ENCODE measurements around the gene DYNC1H1.

DYNC1H1 gene

DNA sequence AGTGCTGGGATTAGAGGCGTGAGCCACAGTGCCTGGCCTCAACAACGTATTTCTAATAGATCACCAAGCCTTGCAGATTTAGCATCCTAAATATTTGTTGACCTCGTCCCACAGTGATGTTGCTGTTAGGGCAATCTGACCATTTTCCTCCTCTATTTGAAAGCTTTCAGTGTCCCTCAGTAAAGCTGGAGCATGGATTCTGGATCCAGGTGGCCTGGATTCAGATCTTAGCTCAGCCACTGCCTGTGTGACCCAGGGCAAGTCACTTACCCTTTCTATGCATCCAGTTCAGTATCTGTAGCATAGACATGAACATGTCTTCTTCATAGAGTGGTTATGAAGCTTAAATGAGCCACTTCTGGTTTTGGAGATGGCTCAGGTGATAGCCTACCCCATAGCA, 126.3 kb downstream of the DYNC1H1 start:
- Histone ChIP-seq H3K9me3 (ENCODE audit: insufficient read depth, low read depth, low read length) (no peaks in the 10 kb centered on the region), H3K36me3 (ENCODE audit: insufficient read depth, low read depth, low read length) (peaks cover 6% of the 10 kb centered on the region), H3K4me3 (ENCODE audit: low read length) (no peak overlapping the region), H3K4me1 (ENCODE audit: insufficient read depth, low read length) (peaks cover 4% of the 10 kb centered on the region), H3K27ac (ENCODE audit: low read length) (no peak overlapping the region), H3K27me3 (ENCODE audit: insufficient read depth, low read length) (no peaks in the 10 kb centered on the region), H3K9ac (ENCODE audit: low read depth, low read length) (no peak overlapping the region)

DNA sequence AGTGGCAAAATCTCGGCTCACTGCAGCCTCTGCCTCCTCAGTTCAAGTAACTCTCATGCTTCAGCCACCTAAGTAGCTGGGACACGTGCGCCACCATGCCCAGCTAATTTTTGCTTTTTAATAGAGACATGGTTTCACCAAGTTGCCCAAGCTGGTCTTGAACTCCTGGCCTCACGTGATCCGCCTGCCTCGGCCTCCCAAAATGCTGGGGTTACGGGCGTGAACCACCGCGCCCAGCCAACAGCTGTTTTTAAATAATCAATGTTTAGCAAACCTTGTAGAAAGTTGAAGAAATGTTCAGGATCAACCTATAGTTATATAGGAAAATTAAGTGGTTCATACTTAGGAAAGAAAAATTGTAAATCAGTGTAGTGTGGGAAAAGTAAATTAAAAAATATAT, 128.4 kb downstream of the DYNC1H1 start:
- Histone ChIP-seq H3K4me1 (ENCODE audit: insufficient read depth, low read length) (peaks cover 12% of the 10 kb centered on the region), H3K27ac (ENCODE audit: low read length) (no peak overlapping the region), H3K27me3 (ENCODE audit: insufficient read depth, low read length) (no peaks in the 10 kb centered on the region), H3K9ac (ENCODE audit: low read depth, low read length) (no peak overlapping the region), H3K9me3 (ENCODE audit: insufficient read depth, low read depth, low read length) (no peaks in the 10 kb centered on the region), H3K4me3 (ENCODE audit: low read length) (no peak overlapping the region), H3K36me3 (ENCODE audit: insufficient read depth, low read depth, low read length) (no peaks in the 10 kb centered on the region)

DNA sequence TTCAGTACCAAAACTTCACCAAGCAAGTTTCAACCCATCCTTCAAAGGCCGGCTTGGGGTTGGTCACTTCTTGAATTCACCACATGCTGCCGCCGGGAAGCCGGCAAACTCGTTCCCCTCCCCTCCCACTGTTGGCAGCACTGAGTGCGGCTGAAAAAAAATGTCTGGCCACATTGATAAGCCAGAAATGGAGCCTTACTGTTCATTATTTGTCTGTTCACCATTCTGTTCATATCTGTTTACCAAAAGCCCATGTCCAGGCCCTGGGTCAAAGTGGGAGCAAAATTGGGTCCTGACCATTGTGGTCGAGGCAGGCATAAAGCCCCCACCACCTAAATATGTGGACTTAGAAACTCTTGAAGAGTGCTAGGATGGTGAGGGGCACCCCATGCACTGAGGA, 129.7 kb downstream of the DYNC1H1 start:
- H3K27me3 ChIP-seq (ENCODE audit: insufficient read depth, low read length), result no peaks in the 10 kb centered on the region
- no peaks in the 10 kb centered on the region for H3K9me3 ChIP-seq (ENCODE audit: insufficient read depth, low read depth, low read length)
- no peak overlapping the region for H3K27ac ChIP-seq (ENCODE audit: low read length)
- no peak overlapping the region for H3K9ac ChIP-seq (ENCODE audit: low read depth, low read length)
- H3K36me3 ChIP-seq (ENCODE audit: insufficient read depth, low read depth, low read length), result no peaks in the 10 kb centered on the region
- peaks cover 8% of the 10 kb centered on the region for H3K4me1 ChIP-seq (ENCODE audit: insufficient read depth, low read length)
- no peak overlapping the region for H3K4me3 ChIP-seq (ENCODE audit: low read length)

- Histone ChIP-seq H3K36me3 (ENCODE audit: insufficient read depth, low read depth, low read length) (no peaks in the 10 kb centered on the region), H3K27ac (ENCODE audit: low read length) (no peak overlapping the region)
These were observed 131.0 kb downstream of the DYNC1H1 start for GRCh38 chr14:102095231-102095870.

GRCh38 chr14:102095871-102096568, 131.6 kb downstream of the DYNC1H1 start:
- Histone ChIP-seq H3K9ac (ENCODE audit: low read depth, low read length) (no peak overlapping the region), H3K4me1 (ENCODE audit: insufficient read depth, low read length) (peaks cover 8% of the 10 kb centered on the region), H3K4me3 (ENCODE audit: low read length) (peak overlapping the region; percentile 4; the same call in 1 of the 2 replicates), H3K27ac (ENCODE audit: low read length) (no peak overlapping the region), H3K36me3 (ENCODE audit: insufficient read depth, low read depth, low read length) (no peaks in the 10 kb centered on the region), H3K27me3 (ENCODE audit: insufficient read depth, low read length) (no peaks in the 10 kb centered on the region), H3K9me3 (ENCODE audit: insufficient read depth, low read depth, low read length) (no peaks in the 10 kb centered on the region)

More at GRCh38 chr14:102095231-102095870, 131.0 kb downstream of the DYNC1H1 start:
- Histone ChIP-seq H3K9ac (ENCODE audit: low read depth, low read length) (no peak overlapping the region), H3K4me1 (ENCODE audit: insufficient read depth, low read length) (peaks cover 8% of the 10 kb centered on the region), H3K4me3 (ENCODE audit: low read length) (no peak overlapping the region), H3K27me3 (ENCODE audit: insufficient read depth, low read length) (no peaks in the 10 kb centered on the region), H3K9me3 (ENCODE audit: insufficient read depth, low read depth, low read length) (no peaks in the 10 kb centered on the region)

GRCh38 chr14:102096569-102097188, 132.3 kb downstream of the DYNC1H1 start:
- Histone ChIP-seq H3K27ac (ENCODE audit: low read length) (no peak overlapping the region), H3K36me3 (ENCODE audit: insufficient read depth, low read depth, low read length) (no peaks in the 10 kb centered on the region), H3K4me3 (ENCODE audit: low read length) (peak overlapping the region; percentile 4; the same call in 1 of the 2 replicates), H3K9me3 (ENCODE audit: insufficient read depth, low read depth, low read length) (no peaks in the 10 kb centered on the region), H3K27me3 (ENCODE audit: insufficient read depth, low read length) (no peaks in the 10 kb centered on the region), H3K4me1 (ENCODE audit: insufficient read depth, low read length) (peaks cover 8% of the 10 kb centered on the region), H3K9ac (ENCODE audit: low read depth, low read length) (no peak overlapping the region)

DNA sequence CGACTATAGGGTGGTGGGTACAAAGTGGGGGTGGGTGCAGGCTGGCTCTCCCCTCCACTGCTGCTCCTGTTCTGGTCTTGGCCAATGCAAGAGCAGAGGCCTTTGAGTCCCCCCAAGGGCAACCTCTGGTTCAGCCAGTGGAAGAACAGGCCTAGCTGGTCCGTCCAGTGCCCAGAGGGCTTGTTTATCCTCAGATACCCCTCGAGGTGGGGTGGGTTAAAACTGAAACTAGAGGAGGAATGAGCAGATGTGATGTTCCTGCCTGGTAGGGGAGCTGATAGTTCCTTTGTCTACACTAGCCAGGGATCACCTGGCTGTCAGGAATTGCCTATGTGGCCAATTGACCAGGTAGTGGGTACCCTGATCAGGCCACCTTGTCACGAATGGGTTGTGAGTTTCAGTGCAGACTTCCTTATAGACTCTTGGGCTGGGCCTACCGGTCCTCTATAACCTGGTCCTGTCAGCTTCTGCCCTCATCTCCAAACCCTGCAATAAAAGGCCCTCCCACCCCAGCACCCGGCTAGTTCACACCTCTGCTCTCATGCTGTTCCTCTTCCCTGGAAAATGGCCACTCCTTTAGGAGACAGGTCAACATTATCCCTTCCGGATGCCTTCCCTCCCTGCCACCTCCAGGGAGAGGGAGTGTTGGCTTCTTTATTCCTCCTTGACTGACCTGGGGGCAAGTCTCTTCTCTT, 133.2 kb downstream of the DYNC1H1 start:
- H3K27ac ChIP-seq (ENCODE audit: low read length), result no peak overlapping the region
- H3K4me1 ChIP-seq (ENCODE audit: insufficient read depth, low read length), result peaks cover 8% of the 10 kb centered on the region
- H3K9me3 ChIP-seq (ENCODE audit: insufficient read depth, low read depth, low read length), result no peaks in the 10 kb centered on the region
- H3K4me3 ChIP-seq (ENCODE audit: low read length), result no peak overlapping the region
- no peaks in the 10 kb centered on the region for H3K27me3 ChIP-seq (ENCODE audit: insufficient read depth, low read length)
- no peaks in the 10 kb centered on the region for H3K36me3 ChIP-seq (ENCODE audit: insufficient read depth, low read depth, low read length)
- H3K9ac ChIP-seq (ENCODE audit: low read depth, low read length), result no peak overlapping the region

GRCh38 chr14:102103062-102103695, 138.8 kb downstream of the DYNC1H1 start:
- Histone ChIP-seq H3K27ac (ENCODE audit: low read length) (no peak overlapping the region), H3K27me3 (ENCODE audit: insufficient read depth, low read length) (no peaks in the 10 kb centered on the region), H3K4me3 (ENCODE audit: low read length) (no peak overlapping the region), H3K9ac (ENCODE audit: low read depth, low read length) (no peak overlapping the region), H3K9me3 (ENCODE audit: insufficient read depth, low read depth, low read length) (no peaks in the 10 kb centered on the region), H3K36me3 (ENCODE audit: insufficient read depth, low read depth, low read length) (no peaks in the 10 kb centered on the region), H3K4me1 (ENCODE audit: insufficient read depth, low read length) (no peaks in the 10 kb centered on the region)

DNA sequence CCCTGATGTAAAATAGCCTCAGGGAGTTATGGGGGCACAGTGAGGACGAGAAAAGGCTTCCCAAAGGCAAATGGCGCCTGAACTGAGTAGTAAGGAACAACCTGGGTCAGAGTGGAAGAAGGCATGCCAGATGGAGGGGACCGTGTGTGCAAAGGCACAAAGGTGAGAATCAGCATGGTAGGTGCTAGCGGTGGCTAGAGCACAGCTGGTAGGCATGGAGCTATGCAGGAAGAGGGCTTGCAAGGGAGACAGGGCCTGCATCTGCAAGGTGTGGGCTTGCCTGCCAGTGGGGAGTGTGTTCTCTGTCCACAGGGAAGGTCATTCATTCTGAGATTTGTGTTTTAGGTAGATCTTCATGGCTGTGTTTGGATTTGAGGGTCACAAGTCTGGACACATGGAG, 141.0 kb downstream of the DYNC1H1 start:
- Histone ChIP-seq H3K4me1 (ENCODE audit: insufficient read depth, low read length) (no peaks in the 10 kb centered on the region), H3K9ac (ENCODE audit: low read depth, low read length) (no peak overlapping the region), H3K9me3 (ENCODE audit: insufficient read depth, low read depth, low read length) (no peaks in the 10 kb centered on the region), H3K27me3 (ENCODE audit: insufficient read depth, low read length) (no peaks in the 10 kb centered on the region), H3K4me3 (ENCODE audit: low read length) (no peak overlapping the region), H3K27ac (ENCODE audit: low read length) (no peak overlapping the region), H3K36me3 (ENCODE audit: insufficient read depth, low read depth, low read length) (no peaks in the 10 kb centered on the region)
